Endometrial microvascular endothelial cells (primary cell): ENCODE data around the gene MAP2. TPM values are rescaled to one million over a fixed set of nuclear protein-coding genes. Genes with fewer than 3 reads are reported as not detected.

Experiments
- in situ Hi-C: cut with HindIII; loops from 2 replicates; pipeline ENCODE4 v1.10.0; 2017; ENCODE audit warnings: low sequenced_read_pairs, low pct_unique_long_range_greater_than_20kb; ENCODE audit errors: inconsistent ontology term
- total RNA-seq: library from RNA; depleted of rRNA; stranded (reverse); fragments of >200 nt; gene quantifications from one replicate; pipeline ENCODE4 v1.2.3, GENCODE V29; 2015; ENCODE audit errors: inconsistent ontology term

Gene MAP2
- total RNA-seq, 1 donor from 2014 or later: 29.3 TPM

DNA sequence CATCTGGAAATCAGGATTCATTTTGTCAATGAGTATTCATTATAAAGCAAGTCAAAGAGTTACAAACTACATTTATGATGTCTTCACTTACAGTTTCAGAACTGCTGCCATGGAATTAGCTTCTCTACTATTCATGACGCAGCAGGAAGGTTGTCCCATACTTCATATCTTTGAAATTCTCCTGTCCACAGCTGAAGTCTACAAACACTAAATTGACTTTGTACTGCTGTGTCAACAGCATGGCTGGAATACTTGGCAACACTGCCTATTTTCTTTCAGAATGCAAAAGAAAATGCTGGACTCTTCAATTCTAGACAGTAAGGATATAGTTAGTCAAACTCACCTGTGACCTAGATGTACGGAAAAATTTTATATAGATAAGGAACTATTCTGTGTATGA is 303.2 kb downstream of the MAP2 start:
- in situ Hi-C loops: no loop called here

DNA sequence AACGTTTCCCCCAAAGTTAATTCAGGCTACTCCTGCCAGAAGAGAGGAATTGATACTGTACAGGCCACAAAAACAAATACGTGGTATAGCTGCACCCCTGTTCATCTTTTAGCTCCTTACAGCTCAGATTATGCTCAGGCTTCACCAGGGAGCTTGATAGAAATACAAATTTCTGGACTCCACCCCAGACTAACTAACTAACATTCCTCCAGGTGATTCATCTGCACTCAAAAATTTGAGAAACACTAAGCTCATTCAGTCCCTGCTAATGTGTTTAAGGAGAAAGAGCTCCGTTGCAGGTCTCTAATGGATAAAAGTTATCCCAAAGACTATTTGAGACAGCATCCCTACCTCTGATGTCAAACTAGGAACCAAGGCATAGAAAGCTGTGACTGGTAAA is 311.0 kb downstream of the MAP2 start:
- in situ Hi-C loops: no loop called here

DNA sequence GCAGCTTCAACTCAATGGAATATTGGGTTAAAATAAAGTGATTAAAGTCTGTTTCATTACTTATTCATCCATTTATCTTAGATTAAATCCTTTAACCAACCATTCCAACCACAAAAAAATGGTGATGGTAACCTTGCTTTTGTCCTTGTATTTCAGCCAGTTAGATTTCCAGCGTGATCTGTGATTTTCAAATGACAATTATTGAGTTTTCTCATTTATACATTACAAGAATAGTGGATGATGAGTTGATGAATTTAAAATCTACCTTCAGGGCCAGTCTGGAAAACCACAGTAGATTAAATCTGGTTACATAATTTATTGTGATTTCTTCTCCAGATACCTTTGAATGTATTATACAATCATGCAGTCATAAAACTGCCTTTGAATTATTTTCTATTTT is 318.1 kb downstream of the MAP2 start:
- in situ Hi-C loops: no loop called here

DNA sequence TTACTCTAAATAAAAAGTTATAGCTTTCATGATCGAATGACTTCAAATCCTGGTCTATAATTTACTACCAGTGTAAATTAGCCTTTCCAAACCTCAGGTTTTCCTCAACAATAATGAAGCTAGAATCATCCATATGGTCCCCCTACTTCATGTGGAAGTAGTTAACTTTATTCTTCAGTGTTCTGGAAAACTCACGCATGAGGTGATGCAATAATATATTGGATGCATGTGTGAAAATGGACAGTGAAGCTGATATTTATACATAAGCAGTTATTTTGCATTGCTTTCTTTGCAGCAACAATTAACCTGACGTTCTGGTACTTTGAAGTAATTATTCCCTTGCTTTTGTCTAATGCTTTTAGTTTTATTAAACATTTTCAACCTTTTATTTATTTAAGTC is 329.2 kb downstream of the MAP2 start:
- in situ Hi-C loops: no loop called here

DNA sequence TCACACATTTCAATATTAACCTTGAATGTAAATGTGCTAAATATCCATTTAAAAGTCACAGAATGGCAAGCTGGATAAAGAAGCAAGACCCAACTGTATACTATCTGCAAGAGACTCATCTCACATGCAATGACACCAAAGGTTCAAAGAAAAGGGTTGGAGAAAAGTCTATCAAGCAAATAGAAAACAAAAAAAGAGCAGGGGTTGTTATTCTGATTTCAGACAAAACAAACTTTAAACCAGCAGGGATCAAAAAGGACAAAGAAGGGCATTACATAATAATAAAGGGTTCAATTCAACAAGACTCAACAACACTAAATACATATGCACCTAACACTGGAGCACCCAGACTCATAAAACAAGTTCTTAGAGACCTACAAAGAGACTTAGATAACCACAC is 333.3 kb downstream of the MAP2 start:
- in situ Hi-C loops: no loop called here

DNA sequence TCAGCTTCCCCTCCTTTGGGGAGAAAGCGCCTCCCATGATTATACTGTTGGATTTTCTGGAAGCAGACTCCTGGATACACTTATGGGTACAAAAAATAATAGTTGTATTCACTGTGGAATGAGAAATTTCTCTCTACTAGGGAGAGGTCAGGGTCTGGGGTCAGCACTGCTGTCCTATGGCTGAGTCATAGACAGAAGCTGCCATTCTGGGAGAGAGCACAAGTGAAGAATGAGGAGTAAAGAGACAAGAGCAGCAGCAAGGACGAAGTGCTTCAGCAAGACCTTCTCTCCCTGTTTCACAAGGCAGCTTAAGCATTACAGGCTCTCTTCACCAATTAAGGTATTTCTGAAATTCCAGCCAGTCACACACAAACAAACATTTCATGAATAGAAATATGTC is 337.7 kb downstream of the MAP2 start:
- in situ Hi-C loops: no loop called here

DNA sequence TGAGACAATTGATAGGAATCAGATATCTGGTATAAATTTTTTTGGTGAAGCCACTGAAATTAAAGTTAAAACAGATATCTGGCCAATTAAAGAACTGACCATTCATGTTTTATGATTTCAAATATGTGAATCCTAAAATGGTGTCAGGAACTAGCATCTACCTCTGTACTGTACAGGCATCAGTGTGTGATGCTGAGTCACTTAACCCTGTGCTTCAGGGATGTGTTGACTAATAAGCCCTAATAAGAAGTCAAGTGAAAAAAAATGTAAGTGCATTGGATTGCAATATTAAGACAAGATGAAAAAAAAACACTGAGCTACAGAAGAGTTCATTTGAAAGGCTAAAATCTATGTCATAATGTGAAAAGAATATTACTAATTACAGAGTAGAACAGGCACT is 338.7 kb downstream of the MAP2 start:
- in situ Hi-C loops: no loop called here

DNA sequence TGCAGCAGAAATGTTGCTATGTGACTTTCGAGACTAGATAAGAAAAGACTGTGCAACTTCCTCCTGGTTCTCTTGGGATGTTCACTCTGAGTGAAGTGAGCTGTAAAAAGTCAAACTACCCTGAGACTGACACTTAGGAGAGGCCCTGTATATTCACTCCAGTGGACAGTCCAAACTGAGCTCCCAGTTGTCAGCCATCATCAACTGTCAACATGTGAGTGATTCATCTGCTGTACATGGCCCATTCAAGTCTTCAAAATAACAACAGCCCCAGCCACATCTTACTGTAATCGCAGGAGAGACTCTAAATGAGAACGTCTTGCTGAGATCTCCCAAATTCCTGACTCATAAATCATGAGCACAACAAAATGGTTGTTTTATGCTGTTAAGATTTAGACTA is 339.3 kb downstream of the MAP2 start:
- in situ Hi-C loops: no loop called here

DNA sequence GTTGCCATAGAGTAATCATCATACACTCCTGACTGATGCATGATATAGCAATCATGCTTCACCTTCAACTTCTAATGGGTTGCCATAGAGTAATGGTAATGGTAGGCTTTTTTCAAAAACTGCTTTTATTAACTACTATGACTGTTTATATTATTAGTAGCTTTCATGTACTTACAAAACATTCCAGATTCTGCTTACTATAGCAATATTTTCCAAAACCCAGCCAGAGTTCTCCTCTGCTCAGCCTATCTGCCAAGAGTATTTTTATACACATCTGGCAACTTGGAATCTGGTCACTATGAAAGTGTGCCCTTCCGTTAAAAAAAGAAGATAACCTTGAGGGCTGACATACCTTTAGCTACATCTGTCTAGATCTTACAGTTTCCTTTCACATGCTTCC is 342.8 kb downstream of the MAP2 start:
- in situ Hi-C loops: no loop called here

DNA sequence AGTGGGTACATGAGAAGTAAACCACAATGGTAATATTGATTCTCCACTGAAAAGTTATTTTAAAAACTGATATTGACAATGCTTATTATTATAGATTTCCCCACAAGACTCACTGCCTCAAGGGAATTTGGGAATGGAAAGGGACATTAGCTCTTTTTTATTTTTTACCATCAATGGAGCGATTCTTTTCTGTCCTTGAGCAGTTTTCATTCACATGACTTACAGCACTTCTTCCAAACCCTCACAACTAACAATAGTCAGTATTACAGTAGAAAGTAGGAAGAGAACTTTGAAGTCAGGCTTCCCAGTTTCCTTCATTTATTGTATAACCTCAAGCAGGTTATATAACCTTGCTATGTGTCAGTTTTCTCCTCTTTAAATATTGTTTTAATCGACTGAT is 343.5 kb downstream of the MAP2 start:
- in situ Hi-C loops: no loop called here

DNA sequence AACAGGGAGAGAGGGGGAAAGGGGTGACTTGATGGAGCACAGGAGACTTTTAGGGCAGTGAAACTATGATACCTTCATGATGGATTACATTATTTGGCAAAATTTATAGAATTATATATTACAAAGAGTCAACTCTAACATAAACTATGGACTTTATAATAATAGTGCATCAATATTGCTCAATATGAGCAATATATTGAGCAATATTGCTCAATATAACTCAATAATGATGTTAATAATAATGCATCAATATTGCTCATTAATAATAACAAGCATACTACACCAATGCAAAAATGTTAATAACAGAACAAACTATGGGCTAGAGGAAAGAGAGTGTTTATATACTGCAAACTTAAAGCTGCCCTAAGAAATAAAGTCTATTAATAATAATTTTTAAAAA is 344.7 kb downstream of the MAP2 start:
- in situ Hi-C loops: no loop called here

DNA sequence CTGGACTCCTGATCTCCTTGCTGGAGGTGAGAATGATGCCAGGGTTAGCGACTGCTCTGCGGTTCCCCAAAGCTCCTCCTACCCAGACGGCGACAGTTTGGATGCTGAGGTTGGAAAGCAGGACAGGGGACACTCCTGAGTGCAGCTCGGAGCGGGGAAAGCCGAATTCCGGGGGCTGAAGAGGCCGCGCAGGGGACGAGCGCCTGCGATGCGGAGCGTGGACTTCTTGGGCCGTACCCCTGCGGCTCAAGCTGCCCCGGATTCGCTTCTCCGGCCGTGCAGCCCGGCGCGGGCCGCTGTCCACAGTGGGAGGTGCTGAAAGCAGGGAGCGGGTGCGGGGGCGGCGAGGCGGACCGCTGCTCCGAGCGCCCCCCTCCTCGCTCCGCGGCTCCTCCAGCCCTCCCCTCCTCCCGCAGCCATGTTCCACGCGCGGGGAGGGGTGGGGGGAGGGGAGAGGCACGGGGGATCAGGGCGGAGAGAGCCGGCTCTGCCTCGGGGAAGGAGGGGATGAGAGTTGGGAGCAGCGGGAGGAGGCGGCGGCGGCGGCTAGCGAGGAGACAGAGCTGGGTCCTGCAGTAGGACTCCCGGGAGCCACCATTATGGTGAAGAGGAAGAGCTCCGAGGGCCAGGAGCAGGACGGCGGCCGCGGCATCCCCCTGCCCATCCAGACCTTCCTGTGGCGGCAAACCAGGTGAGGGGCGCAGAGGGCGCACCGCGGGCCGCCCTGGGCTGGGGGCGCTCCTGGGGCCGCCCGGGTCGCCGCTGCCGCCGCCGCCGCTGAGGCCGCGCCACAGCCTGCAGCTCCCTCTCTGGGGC is 347.8 kb downstream of the MAP2 start, which contains the start of gene UNC80:
Gene UNC80 (plus strand): TSS at position 359 of the 816 bp plus-strand sequence. CDS start 241 bp downstream, at position 600.
- in situ Hi-C loops: no loop called here

DNA sequence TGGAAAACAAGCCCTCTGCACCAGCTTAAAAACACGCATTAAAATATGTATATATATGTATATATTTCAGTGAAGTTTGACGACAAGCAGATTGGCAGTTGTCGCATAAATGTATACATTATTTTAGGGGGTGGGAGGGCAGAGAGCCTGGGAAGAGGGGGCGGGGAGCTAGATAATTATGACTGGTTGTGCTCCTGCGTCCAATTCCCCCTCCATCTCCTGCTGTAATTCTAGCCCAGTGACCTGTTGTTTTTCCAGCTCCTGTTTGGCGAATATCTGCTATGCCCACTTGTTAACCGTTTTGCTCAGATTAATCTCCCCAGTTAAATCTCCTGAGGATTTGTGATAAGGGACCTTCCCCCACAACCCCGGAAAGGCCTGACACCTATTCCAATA is 348.4 kb downstream of the MAP2 start:
- in situ Hi-C loops: no loop called here

DNA sequence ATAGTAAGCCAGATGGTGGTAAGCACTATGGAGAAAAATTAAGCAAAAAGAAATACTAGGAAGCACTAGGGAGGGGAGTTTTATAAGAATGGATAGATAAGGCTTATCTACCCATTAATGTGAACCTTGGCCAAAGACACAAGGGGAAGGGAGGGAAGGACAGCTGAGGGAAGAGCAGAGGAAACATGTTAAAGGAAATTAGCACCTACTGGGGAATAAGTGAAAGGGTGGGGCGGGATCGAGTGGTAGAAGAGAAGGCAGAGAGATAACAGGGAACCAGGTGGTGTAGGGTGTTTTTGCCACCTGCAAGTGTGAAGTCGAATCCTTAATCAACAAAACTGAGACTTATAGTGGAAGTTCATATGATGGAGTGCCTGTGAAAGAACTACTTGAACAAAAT is 349.5 kb downstream of the MAP2 start:
- in situ Hi-C loops: no loop called here
